CD4-positive, alpha-beta T cell treated with Interleukin-12 subunit alpha and Interleukin-12 subunit beta, for 1 hour (primary cell): ENCODE measurements around the gene SCNN1A.

ENCODE experiments used
- DNase-seq: peaks from one replicate; pipeline ENCODE4 v3.0.0-alpha.2; 2020

The SCNN1A gene

GRCh38 chr12:6315704-6316597 is 59.4 kb downstream of the SCNN1A start:
- no peak for DNase-seq

GRCh38 chr12:6315184-6315583 is 60.2 kb downstream of the SCNN1A start:
- DNase-seq: no peak

GRCh38 chr12:6314776-6315175 is 60.6 kb downstream of the SCNN1A start:
- no peak for DNase-seq

GRCh38 chr12:6313326-6313940 is 61.9 kb downstream of the SCNN1A start:
- no peak for DNase-seq

GRCh38 chr12:6312529-6313325 is 62.6 kb downstream of the SCNN1A start:
- DNase-seq: no peak

GRCh38 chr12:6311822-6312528 is 63.4 kb downstream of the SCNN1A start:
- no peak for DNase-seq

- no peak for DNase-seq
Observed at GRCh38 chr12:6310771-6311610, 64.4 kb downstream of the SCNN1A start.

- DNase-seq: no peak
Observed at GRCh38 chr12:6307529-6307928, 67.8 kb downstream of the SCNN1A start.

GRCh38 chr12:6306599-6307220 is 68.7 kb downstream of the SCNN1A start:
- DNase-seq: no peak

GRCh38 chr12:6306151-6306550 is 69.2 kb downstream of the SCNN1A start:
- no peak for DNase-seq

GRCh38 chr12:6303071-6303470 is 72.3 kb downstream of the SCNN1A start:
- no peak for DNase-seq

- DNase-seq: no peak
Observed at GRCh38 chr12:6302621-6303020, 72.7 kb downstream of the SCNN1A start.

- DNase-seq: no peak
Observed at GRCh38 chr12:6301721-6302120, 73.6 kb downstream of the SCNN1A start.

- DNase-seq: no peak
Observed at GRCh38 chr12:6297170-6297569, 78.2 kb downstream of the SCNN1A start.
